ENCODE measurements around the gene ABCC1.
"Not testable (repeated sequence)": the region's sequence is repeated elsewhere in the genome, so short reads cannot be mapped to it uniquely, and the experiment has no call there.

ABCC1 gene

DNA sequence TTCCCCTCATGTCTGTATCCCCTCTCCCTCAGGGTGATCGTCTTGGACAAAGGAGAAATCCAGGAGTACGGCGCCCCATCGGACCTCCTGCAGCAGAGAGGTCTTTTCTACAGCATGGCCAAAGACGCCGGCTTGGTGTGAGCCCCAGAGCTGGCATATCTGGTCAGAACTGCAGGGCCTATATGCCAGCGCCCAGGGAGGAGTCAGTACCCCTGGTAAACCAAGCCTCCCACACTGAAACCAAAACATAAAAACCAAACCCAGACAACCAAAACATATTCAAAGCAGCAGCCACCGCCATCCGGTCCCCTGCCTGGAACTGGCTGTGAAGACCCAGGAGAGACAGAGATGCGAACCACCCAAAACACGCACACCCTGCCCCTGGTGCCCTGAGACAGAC, 191.7 kb downstream of the ABCC1 start:
- DNase-seq (ENCODE audit: low read depth): no peak

DNA sequence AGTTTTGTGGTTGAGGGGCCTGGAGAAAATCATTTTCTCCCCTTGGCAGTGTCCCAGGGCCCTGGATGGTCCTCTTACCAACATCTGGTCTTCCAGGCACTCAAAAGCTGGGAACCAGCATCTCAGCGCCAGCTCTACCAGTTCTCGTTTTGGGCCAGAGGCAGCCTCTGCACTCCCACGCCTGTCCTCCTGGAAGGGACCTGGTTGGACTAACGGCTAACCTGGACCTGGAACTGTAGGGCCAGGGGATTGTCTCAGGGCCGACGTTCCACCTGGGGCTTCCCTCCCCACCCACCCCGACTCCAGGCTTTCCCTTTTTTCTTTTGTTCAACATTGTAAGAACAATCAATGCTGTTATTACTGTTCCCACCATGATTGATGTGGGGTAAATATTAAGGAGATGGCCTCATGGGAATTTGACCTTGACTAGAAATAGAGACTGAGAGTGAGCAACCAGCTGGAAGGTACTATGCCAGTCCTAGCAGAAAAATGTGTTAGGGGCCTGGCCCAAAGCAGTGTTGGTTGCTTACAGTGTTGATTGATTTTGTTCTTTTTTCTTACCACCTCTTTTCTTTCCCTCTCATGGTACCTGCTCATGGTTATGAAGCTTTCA, 192.5 kb downstream of the ABCC1 start:
- no peak for DNase-seq (ENCODE audit: low read depth)

DNA sequence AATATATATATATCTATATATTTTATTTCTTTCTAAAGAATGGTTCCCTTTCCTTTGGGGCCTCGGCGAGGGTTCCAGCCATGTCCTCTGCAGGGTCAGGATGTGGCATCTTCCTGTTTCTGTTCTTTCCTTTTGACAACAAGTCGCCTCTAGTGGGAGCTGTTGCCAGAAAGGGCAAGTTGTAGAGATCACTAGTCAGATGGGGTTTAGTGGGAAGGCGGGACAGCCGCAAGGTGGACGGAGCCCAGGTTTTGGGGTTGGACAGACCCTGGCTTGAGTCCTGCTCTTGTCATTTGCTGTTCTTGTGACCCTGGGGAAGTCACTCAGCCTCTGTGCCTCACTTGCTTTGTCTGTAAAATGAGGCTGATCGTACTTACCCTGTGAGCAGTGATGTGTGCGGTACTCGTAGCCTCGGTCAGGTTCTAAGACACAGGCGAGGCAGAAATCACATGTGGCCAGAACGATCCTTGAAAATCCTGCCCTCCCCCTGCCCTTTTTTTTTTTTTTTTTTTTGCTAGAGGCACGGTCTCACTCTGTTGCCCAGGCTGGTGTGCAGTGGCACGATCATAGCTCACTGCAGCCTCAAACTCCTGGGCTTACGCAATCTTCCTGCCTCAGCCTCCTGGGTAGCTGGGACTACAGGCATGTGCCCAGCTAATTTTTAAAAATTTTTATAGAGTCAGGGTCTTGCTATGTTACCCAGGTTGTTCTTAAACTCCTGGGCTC, 193.8 kb downstream of the ABCC1 start:
- no peak for DNase-seq (ENCODE audit: low read depth)

DNA sequence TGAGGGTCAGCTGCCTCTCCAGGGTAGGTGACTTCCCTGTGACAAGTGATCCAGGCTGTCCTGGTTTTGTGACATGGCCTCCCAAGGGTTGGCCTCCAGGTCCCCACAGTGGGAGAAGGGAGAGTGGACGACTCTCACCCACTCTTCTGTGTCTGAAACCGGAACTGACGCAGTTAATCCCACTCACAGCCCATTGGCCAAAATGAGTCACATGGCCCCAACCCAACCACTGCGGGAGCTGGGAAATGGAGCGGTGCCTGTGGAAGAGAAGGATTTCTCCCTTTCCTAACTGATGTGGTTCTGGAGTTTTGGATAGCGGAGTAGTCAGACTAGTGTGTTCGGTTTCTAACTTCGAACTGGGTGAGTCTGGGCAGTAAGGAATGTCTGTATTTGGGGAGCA, 194.5 kb downstream of the ABCC1 start:
- no peak for DNase-seq (ENCODE audit: low read depth)

DNA sequence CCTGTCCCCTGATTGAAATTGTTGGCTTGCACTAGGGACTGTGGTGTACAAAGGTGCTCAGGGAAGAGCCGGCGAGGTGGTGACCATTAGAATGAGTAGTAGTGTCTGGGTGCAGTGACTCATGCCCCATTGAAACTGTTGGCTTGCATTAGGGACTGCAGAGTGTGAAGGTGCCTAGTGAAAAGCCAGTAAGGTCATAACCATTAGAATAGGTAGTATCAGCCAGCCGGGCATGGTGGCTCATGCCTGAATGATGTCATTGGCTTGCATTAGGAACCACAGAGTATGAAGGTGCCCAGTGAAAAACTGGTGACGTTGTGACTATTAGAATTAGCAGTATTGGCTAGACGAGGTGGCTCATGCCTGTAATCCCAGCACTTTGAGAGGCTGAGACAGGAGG, 195.0 kb downstream of the ABCC1 start:
- no peak for DNase-seq (ENCODE audit: low read depth)

DNA sequence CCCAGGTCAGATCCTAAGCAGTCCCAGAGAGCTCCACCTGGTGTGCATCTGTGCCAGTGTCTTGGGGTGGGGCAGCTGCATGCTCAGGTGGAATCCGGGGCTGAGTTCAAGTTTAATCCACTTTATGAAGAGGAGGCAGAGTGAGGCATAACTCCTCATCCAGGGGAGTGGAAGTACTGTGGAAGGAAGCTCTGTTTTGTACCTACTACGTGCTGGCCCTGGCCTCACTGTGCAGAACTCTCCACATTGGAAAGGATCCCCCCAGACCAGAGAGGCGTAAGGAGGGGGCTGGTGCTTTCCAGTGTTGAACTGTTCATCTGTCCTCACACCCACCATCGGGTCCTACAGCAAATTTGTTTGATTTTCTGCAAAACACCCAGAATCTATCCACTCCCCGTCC, 195.9 kb downstream of the ABCC1 start:
- DNase-seq (ENCODE audit: low read depth): no peak

DNA sequence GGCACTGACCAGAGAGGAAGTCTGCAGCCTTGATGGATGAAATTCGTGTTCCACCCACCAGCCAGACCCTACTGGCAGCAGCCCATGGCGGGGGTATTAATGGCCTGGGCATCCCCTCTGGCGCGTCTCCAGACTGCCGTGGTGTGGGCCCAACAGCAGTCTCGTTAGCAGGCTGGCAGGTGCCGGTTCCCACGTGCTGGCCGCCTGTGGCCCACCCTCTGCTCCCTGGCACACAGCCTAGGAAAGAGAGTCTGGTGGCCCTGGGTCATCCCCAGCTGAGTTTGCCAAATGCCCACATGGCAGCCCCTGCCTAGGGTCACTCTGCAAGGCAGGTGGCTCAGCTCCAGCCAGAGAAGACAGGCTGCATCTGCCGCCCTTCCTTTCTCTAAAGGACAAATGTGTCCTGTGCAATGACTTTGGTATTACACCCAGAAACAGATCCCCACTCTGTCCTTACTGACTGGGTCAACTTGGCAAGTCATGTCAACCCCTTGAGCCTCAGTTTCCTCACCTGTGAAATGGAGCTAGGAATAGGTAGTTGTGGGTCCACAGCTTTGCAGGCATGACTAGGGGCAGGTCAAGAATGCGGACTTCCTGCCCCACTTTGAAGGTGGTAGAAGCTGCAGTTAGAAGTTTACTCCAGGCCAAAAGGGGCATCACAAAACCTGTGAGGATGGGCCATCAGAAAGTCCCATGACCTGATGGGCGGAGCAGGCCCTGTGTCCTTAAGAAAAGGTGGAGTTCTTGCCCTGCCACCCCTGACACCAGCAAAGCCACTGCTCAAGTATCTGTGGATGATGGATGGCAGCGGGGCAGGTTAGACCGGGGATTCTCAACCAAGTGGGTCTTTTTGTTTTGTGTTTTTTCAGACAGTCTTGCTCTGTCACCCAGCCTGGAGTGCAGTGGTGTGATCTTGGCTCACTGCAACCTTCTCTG, 197.2 kb downstream of the ABCC1 start:
- no peak for DNase-seq (ENCODE audit: low read depth)

DNA sequence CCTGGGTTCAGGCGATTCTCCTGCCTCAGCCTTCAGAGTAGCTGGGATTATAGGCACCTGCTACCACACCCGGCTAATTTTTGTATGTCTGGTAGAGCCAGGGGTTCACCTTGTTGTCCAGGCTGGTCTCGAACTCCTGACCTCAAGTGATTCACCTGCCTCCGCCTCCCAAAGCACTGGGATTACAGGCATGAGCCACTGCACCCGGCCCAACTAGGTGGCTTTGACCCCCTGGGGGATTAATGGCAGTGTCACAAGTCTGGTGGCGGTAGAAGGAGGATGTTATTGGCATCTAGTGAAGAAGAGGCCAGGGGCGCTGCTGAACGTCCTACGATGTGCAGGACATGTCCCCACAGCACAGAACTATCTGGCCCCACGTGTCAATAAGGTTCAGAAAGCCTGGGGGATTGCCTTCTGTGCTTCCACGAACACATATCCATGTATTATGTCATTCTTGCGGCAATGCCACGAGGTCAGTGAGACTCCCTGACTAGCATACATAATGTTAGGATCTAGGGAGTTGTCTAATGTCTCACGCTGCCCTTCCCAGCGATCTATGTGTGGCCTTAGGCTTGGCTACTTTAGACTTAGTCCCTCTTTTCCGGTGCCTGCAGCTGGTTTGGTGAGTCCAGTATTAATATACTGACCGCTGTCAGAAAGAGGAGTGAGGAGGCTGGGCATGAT, 198.0 kb downstream of the ABCC1 start:
- no peak for DNase-seq (ENCODE audit: low read depth)

DNA sequence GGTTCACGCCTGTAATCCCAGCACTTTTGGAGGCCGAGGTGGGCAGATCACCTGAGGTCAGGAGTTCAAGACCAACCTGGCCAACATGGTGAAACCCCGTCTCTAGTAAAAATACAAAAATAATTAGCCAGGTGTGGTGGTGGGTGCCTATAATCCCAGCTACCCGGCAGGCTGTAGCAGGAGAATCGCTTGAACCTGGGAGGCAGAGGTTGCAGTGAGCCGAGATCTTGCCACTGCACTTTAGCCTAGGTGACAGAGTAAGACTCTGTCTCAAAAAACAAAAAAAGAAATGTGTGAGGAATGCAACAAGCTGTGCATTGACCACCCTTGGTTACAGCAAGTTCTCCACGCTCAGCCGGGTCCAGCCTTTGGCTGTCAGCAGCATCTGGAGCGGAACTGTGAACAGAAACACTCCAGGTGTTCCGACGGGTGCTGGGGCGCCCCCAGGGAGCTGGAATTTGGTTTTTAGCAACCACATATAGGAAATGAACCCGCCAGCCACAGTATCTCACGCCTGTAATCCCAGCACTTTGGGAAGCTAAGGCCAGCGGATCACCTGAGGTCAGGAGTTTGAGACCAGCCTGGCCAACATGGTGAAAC, 198.7 kb downstream of the ABCC1 start:
- not testable (repeated sequence) for DNase-seq (ENCODE audit: low read depth)

DNA sequence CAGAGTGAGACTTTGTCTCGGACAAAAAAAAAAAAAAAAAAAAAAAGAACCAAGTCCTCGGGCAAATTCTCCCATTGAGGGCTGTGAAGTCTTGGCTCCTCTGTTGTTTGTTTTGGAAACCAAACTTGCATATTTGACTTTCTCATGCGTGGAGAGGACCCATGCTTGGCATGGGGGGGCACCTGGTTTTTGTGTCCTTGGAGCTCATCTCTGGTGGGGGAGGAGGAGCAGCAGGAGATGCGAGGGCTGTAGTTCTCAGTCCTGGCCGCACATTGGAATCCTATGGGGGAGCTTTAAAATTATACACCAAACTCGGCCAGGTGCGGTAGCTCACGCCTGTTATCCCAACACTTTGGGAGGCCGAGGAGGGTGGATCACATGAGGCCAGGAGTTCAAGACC, 199.3 kb downstream of the ABCC1 start:
- DNase-seq (ENCODE audit: low read depth): no peak

DNA sequence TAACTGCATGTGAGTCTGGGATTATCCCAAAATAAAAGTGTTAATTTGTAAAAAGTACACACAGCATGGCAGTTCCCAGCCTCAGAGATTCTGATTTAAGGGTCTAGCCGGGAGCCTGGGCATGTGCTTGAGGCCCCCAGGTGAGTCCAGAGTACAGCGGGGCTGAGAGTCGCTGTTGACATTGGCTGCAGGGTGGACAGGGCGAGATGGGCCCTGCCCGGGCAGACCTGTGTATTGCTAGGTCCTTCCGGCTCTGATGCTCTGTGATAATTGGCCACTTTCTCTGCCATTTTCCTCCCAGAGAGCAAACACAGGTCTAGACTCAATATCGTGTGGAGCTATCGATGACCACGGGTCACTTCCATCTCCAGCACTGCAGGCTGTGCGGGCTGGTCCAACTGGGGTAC, 200.3 kb downstream of the ABCC1 start:
- DNase-seq (ENCODE audit: low read depth): no peak

DNA sequence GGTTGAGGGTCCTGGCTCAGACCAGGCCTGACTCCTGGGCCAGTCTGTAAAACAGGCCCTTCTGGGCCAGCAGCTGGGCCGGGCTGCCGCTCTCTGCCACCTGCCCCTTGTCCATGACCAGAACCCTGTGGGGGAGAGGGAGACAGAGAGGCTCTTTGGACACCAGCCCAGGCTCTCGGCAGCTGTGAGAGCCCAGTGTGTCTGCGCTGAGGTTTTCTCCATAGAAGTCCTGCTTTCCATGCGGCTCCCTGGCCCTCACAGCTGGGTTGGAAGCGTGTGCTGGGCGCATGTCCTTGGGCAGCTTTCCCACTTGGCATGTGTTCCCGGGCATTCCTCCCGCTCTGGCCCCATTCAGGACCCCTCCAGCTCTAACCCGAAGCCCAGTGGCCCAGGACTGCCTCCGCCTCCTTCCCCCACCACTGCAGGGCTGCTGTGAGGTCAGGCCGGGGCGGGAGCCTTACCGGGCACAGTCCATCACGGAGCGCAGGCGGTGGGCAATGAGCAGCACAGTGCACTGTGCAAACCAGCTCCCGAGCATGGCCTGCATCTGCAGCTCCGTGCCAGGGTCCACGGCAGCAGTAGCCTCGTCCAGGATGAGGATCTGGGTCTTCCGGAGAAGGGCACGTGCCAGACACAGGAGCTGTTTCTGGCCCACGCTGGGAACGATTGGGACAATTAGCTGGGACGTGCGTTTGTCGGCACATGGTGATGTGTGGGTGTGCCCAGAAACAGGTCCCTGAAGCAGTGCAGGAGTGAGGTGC, 200.9 kb downstream of the ABCC1 start:
- no peak for DNase-seq (ENCODE audit: low read depth)

DNA sequence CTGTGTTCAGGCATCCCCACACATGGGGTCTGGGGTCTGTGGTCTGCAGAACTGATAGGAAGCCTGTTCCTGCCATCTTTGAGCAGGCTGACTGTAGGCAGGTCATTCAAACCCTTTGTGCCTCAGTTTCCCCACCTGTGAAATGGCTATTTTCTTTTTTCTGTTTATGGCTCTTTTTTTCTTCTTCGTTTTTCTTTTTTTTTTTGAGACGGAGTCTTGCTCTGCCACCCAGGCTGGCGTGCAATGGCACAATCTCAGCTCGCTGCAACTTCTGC, 201.4 kb downstream of the ABCC1 start:
- no peak for DNase-seq (ENCODE audit: low read depth)

DNA sequence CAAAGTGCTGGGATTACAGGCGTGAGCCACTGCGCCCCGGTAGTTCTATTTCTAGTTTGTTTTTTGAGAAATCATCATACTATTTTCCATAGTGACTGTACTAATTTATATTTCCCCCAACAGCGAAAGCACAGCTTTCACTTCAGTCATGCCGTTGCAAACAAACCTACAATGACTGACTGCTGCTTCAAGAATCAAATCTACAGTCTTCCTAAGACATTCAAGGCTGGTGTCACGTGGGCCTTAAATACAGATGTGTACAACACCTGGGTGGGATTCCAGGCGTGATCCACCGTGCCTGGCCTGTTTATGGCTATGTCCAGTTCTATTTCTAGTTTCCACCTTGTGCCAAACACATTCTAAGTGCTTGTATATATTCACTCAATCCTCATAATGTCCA, 201.9 kb downstream of the ABCC1 start:
- DNase-seq (ENCODE audit: low read depth): no peak

DNA sequence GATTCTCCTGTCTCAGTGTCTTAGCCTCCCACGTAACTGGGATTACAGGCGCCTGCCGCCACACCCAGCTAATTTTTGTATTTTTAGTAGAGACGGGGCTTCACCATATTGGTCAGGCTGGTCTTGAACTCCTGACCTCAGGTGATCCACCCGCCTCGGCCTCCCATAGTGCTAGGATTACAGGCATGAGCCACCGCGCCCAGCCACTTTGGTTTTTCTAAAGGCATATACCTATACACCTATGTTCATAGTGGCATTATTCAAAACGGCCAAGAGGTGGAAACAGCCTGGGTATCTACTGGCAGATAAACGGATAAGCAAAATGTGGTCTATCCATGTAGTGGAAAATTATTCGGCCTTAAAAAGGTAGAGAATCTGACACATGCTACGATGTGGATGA, 203.6 kb downstream of the ABCC1 start:
- not testable (repeated sequence) for DNase-seq (ENCODE audit: low read depth)

DNA sequence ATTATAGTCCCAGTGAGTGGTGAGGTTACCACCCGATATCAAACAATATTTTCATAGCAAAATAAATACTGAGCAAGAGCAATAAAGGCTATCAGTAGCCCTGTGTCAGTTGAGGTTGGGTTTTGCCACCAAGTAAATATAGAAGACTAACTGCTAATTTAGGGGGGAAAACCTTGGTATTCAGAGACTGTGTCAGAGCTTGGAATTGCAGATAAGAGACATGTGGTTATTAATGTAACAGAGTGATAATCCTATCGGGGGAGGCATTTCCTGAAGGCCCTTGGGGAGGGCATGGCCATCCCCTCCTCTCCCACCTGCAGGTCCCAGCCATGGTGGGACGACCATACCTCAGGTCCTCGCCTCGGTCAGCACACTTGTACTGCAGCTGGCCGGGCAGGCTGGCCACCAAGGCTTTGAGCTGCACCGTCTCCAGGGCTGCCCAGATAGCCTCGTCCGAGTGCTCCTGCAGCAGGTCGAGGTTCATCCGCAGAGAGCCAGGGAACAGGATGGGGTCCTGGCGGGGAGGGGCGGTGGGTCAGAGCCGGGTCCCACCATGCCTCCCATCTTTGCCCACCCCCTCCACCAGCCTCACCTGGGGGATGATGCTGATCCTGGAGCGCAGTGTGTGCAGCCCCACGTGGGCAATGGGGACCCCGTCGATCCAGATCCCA, 205.0 kb downstream of the ABCC1 start:
- DNase-seq (ENCODE audit: low read depth): no peak

DNA sequence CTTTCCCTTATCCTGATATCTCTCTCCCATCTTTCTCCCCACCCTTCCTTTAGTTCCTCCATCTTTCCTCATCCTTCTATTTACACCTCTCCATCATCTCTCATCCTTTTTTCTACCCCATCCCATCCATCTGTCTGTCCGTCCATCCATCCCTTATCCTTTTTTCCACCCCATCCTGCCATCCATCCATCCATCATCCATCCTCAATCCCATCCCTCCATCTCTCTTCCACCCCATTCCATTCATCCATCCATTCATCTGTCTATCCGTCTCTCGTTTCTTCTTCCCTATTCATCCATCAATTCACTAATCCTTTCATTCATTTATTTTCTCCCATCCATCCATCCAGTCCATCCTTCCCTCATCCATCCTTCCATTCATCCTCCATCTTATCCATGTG, 205.8 kb downstream of the ABCC1 start:
- no peak for DNase-seq (ENCODE audit: low read depth)

DNA sequence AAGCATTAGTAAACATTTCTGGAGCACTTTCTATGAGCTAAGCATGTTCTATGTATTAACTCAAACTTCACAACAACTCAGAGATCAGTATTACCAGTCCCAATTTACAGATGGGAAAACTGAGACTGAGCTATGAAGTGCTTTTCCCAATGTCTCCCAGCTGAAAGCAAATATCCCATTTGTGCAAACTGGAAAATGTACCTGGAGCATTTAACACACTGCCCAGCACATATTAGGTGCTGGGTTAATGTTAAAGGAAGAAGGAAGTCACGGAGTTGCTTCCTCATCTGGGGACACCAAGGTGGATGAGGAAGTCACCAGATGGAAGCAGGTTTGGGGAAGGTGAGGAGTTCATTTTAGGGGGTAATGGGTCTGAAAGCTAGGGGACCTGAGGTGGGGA, 207.8 kb downstream of the ABCC1 start:
- DNase-seq (ENCODE audit: low read depth): no peak

DNA sequence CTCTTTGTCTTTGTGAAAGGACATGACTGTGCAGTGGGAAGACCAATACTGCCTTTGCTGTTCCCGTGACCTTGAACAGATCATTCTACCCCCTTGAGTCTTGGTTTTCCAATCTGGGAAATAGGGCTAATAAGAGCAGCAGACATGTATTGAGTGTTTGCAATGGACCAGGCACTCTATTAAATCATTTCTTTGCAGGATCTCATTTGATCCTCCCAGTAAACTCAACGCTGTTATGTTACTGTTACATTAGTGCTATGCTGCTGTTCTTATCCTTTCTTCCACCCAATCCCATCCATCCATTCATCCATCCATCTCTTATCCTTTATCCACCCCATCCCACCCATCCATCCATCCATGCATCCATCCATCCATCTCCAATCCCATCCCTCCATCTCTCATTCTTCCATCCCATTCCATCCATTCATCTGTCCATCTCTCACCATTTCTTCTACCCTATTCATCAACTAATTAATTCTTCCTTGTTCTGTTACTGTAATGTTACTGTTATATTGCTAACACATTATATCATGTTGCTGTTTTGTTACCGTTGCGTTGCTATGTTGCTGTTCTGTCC, 208.8 kb downstream of the ABCC1 start:
- no peak for DNase-seq (ENCODE audit: low read depth)

DNA sequence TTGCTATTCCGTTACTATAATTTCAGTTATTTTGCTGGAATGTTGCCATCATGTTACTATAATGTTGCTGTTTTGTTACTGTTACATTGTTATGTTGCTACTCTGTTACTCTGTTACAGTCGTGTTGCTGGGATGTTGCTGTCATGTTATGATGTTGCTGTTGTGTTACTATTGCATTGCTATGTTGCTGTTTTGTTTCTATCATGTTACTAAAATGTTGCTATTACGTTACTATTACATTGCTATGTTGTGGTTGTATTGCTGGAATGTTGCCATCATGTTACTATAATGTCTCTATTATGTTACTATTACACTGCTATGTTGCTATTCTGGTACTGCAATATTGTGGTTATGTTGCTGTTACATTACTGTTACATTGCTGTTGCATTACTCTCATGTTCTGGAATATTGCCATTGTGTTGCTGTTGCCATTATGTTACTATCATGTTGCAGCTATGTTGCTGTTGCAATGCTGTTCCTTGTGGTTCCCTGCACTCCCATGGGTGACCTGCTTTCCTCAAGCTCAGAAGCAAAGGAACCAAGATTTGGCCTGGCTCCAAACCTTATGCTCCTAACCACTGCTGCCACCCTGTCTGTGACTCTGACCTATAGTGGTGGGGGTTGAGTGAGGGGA, 209.4 kb downstream of the ABCC1 start:
- no peak for DNase-seq (ENCODE audit: low read depth)
